ENCODE results near the gene AQP12A. TPM values are rescaled to one million over a fixed set of nuclear protein-coding genes. Genes with fewer than 3 reads are reported as not detected.

AQP12A gene
- total and polyA plus RNA-seq, 9 of the 15 experiments (the other 6 are each of a cell fraction or from before 2014, with no cell fraction given), result not detected

DNA sequence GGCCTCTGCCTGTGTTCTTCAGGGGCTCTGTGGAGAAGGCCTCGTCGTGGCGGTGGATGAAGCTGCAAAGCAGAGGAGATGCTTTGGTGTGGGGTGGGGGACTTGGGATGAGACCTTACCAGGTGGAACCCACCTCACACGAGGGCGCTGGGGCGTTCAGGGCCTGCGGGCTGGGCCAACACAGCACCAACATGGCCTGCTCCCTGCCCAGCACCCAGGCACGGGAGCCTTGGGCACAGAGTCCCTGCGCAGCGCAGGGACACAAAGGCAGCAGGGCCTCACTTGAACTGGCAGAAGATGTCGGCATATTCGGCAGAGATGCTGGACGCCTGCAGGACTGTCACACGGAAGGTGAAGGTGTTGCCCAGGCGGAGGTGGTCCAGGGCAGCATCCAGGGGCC, 53.8 kb downstream of the AQP12A start:
- H3K4me3 ChIP-seq, result no peak overlapping the region
- TF ChIP-seq ATF1 (CRISPR knock-in tag; IDR thresholded peaks at IDR 0.05), result no peak
- TF ChIP-seq ATF1 (tag; IDR thresholded peaks at IDR 0.05), result no peak
- H3K79me2 ChIP-seq (ENCODE audit: control insufficient read depth, insufficient read depth, low read length), result no peaks in the 10 kb centered on the region
- ATAC-seq (no peak), FAIRE-seq (no peak), DNase-seq (ENCODE audit: extremely low read depth in 1 of 4, low spot score in 3 of 4) (no peak)
- no TSS peak for BruUV-seq (replicated peaks)
- in situ Hi-C loops (cut with MboI), result no loop called here
- ChIA-PET CTCF (ENCODE audit: low intra/inter-chr PET ratio) (no interaction called here), POLR2A (no interaction called here)
- peaks cover 2 to 39% of the 10 kb centered on the region in 2 experiments; a peak in 3 of 5 replicates for H3K27me3 ChIP-seq (ENCODE audit: control insufficient read depth in 2 of 2, insufficient read depth in 2 of 2, low read length in 2 of 2)
- no peaks in the 10 kb centered on the region for H3K9me3 ChIP-seq (replicated peaks; ENCODE audit: control insufficient read depth, insufficient read depth, low read depth, low read length)
- H2AFZ ChIP-seq (ENCODE audit: low read depth, low read length), result no peak overlapping the region
- intact Hi-C loops (cut with micrococcal nuclease), result no loop called here
- WGBS (ENCODE audit: insufficient coverage, low coverage, missing lambda C conversion rate), result 5% methylated on average over 7 of the region's 15 CpGs
- no peak overlapping the region for H3K4me2 ChIP-seq (ENCODE audit: insufficient read depth, low read length)
- H3K9ac ChIP-seq (ENCODE audit: insufficient read depth in 1 of 2, low read depth in 2 of 2, low read length in 2 of 2), result no peak overlapping the region
- H4K20me1 ChIP-seq (replicated peaks; ENCODE audit: control insufficient read depth, insufficient read depth, low read length), result no peaks in the 10 kb centered on the region
- no peaks in the 10 kb centered on the region for H3K9me1 ChIP-seq (ENCODE audit: control insufficient read depth, insufficient read depth, low read length)
- no peaks in the 10 kb centered on the region for H3K36me3 ChIP-seq (ENCODE audit: control insufficient read depth, insufficient read depth, low read length)
- H3K4me1 ChIP-seq (replicated peaks in 1 of 2; ENCODE audit: control insufficient read depth in 2 of 2, insufficient read depth in 2 of 2, low read length in 2 of 2), result peaks cover 0 to 3% of the 10 kb centered on the region in 2 experiments; a peak in 1 of 5 replicates
- H3K27ac ChIP-seq (ENCODE audit: extremely low read depth, low read depth, low read length), result no peak overlapping the region

DNA sequence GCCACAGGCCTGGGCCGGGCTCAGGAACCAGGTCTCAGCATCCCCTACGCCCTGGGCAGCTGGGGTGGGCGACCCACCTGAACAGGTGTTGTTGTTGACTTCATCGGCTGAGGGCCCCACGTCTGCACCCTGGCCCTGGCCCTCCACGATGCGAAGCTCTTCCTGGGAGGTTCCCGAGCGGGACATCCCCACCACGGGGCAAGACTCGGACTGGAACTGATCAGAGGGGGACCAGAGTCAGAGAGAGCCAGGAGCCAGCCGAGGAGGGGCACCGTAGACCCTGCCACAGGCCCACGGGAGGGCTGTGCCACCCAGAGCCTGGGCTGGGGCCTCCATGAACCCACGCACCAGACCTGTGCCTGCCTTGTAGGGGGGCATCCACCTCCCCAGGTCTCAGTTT, 54.3 kb downstream of the AQP12A start:
- Histone ChIP-seq H3K4me3 (no peak overlapping the region), H4K20me1 (replicated peaks; ENCODE audit: control insufficient read depth, insufficient read depth, low read length) (no peaks in the 10 kb centered on the region), H3K9me1 (ENCODE audit: control insufficient read depth, insufficient read depth, low read length) (no peaks in the 10 kb centered on the region), H3K4me1 (replicated peaks in 1 of 2; ENCODE audit: control insufficient read depth in 2 of 2, insufficient read depth in 2 of 2, low read length in 2 of 2) (peaks cover 0 to 3% of the 10 kb centered on the region in 2 experiments; a peak in 1 of 5 replicates), H3K36me3 (ENCODE audit: control insufficient read depth, insufficient read depth, low read length) (no peaks in the 10 kb centered on the region), H3K27me3 (ENCODE audit: control insufficient read depth in 2 of 2, insufficient read depth in 2 of 2, low read length in 2 of 2) (peaks cover 2 to 39% of the 10 kb centered on the region in 2 experiments; a peak in 3 of 5 replicates), H3K9ac (ENCODE audit: insufficient read depth in 1 of 2, low read depth in 2 of 2, low read length in 2 of 2) (no peak overlapping the region), H3K4me2 (ENCODE audit: insufficient read depth, low read length) (no peak overlapping the region), H2AFZ (ENCODE audit: low read depth, low read length) (no peak overlapping the region), H3K79me2 (ENCODE audit: control insufficient read depth, insufficient read depth, low read length) (no peaks in the 10 kb centered on the region), H3K9me3 (replicated peaks; ENCODE audit: control insufficient read depth, insufficient read depth, low read depth, low read length) (no peaks in the 10 kb centered on the region), H3K27ac (ENCODE audit: extremely low read depth, low read depth, low read length) (no peak overlapping the region)
- ChIA-PET POLR2A (no interaction called here), CTCF (ENCODE audit: low intra/inter-chr PET ratio) (no interaction called here)
- ATAC-seq (no peak), DNase-seq (ENCODE audit: extremely low read depth in 1 of 4, low spot score in 3 of 4) (no peak), FAIRE-seq (no peak)
- in situ Hi-C loops (cut with MboI), result no loop called here
- no TSS peak for BruUV-seq (replicated peaks)
- 0% methylated on average over 2 of the region's 15 CpGs for WGBS (ENCODE audit: insufficient coverage, low coverage, missing lambda C conversion rate)
- intact Hi-C loops (cut with micrococcal nuclease), result no loop called here
- TF ChIP-seq, protein P1, sequence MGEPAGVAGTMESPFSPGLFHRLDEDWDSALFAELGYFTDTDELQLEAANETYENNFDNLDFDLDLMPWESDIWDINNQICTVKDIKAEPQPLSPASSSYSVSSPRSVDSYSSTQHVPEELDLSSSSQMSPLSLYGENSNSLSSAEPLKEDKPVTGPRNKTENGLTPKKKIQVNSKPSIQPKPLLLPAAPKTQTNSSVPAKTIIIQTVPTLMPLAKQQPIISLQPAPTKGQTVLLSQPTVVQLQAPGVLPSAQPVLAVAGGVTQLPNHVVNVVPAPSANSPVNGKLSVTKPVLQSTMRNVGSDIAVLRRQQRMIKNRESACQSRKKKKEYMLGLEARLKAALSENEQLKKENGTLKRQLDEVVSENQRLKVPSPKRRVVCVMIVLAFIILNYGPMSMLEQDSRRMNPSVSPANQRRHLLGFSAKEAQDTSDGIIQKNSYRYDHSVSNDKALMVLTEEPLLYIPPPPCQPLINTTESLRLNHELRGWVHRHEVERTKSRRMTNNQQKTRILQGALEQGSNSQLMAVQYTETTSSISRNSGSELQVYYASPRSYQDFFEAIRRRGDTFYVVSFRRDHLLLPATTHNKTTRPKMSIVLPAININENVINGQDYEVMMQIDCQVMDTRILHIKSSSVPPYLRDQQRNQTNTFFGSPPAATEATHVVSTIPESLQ (CRISPR knock-in tag; IDR thresholded peaks at IDR 0.05), result no peak
- TF ChIP-seq EWSR1 (IDR thresholded peaks at IDR 0.05; ENCODE audit: borderline replicate concordance, low read depth, partially characterized antibody) (no peak), COPS2 (conservative IDR thresholded peaks at IDR 0.05) (no peak), PCBP1 (IDR thresholded peaks at IDR 0.05; ENCODE audit: low read depth, low read length, poor library complexity, severe bottlenecking) (no peak), NFIC (IDR thresholded peaks at IDR 0.05) (no peak), FIP1L1 (IDR thresholded peaks at IDR 0.05; ENCODE audit: low read depth, low read length, poor library complexity, severe bottlenecking) (no peak)
- TF ChIP-seq, protein P2, sequence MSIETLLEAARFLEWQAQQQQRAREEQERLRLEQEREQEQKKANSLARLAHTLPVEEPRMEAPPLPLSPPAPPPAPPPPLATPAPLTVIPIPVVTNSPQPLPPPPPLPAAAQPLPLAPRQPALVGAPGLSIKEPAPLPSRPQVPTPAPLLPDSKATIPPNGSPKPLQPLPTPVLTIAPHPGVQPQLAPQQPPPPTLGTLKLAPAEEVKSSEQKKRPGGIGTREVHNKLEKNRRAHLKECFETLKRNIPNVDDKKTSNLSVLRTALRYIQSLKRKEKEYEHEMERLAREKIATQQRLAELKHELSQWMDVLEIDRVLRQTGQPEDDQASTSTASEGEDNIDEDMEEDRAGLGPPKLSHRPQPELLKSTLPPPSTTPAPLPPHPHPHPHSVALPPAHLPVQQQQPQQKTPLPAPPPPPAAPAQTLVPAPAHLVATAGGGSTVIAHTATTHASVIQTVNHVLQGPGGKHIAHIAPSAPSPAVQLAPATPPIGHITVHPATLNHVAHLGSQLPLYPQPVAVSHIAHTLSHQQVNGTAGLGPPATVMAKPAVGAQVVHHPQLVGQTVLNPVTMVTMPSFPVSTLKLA (conservative IDR thresholded peaks at IDR 0.05), result no peak
- TF ChIP-seq, protein P3, sequence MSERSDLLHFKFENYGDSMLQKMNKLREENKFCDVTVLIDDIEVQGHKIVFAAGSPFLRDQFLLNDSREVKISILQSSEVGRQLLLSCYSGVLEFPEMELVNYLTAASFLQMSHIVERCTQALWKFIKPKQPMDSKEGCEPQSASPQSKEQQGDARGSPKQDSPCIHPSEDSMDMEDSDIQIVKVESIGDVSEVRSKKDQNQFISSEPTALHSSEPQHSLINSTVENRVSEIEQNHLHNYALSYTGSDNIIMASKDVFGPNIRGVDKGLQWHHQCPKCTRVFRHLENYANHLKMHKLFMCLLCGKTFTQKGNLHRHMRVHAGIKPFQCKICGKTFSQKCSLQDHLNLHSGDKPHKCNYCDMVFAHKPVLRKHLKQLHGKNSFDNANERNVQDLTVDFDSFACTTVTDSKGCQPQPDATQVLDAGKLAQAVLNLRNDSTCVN (CRISPR knock-in tag; IDR thresholded peaks at IDR 0.05), result no peak
- TF ChIP-seq, protein P4, sequence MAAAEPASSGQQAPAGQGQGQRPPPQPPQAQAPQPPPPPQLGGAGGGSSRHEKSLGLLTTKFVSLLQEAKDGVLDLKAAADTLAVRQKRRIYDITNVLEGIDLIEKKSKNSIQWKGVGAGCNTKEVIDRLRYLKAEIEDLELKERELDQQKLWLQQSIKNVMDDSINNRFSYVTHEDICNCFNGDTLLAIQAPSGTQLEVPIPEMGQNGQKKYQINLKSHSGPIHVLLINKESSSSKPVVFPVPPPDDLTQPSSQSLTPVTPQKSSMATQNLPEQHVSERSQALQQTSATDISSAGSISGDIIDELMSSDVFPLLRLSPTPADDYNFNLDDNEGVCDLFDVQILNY (CRISPR knock-in tag; IDR thresholded peaks at IDR 0.05), result no peak
